ACHN (cell line): ENCODE data around the gene SPC24.
"Not testable (repeated sequence)": the region's sequence is repeated elsewhere in the genome, so short reads cannot be mapped to it uniquely, and the experiment has no call there.

Experiments
- DNase-seq: peaks from one replicate; pipeline ENCODE4 v3.0.0-alpha.2; 2015
- in situ Hi-C: cut with HindIII; loops from 2 replicates; pipeline ENCODE4 v1.10.0; 2017; ENCODE audit warnings: low sequenced_read_pairs, low pct_ligation_motif_present, low pct_unique_long_range_greater_than_20kb

Gene SPC24

GRCh38 chr19:11138601-11139300, 16.8 kb downstream of the SPC24 start:
- in situ Hi-C loops, result no loop called here
- peak; percentile 81 for DNase-seq

- peak; percentile 80 for DNase-seq
- in situ Hi-C loops, result no loop called here
Measured at GRCh38 chr19:11137542-11138384, 17.8 kb downstream of the SPC24 start.

- DNase-seq, result no peak
- in situ Hi-C loops, result no loop called here
Measured at GRCh38 chr19:11136400-11137101, 19.0 kb downstream of the SPC24 start.

GRCh38 chr19:11131471-11131870, 24.1 kb downstream of the SPC24 start:
- DNase-seq, result no peak
- in situ Hi-C loops, result no loop called here

- peak; percentile 59 for DNase-seq
- in situ Hi-C loops, result no loop called here
Measured at GRCh38 chr19:11130824-11131455, 24.6 kb downstream of the SPC24 start.

- in situ Hi-C loops, result no loop called here
- DNase-seq, result no peak
Measured at GRCh38 chr19:11127905-11128304, 27.7 kb downstream of the SPC24 start.

GRCh38 chr19:11125994-11126685, 29.4 kb downstream of the SPC24 start:
- in situ Hi-C loops, result no loop called here
- peak; percentile 69 for DNase-seq

- in situ Hi-C loops, DNase-seq: not testable (repeated sequence)
Measured at GRCh38 chr19:11124157-11124556, 31.4 kb downstream of the SPC24 start.

- in situ Hi-C loops, result no loop called here
- no peak for DNase-seq
Measured at GRCh38 chr19:11123114-11123513, 32.5 kb downstream of the SPC24 start.

- in situ Hi-C loops, result not testable (repeated sequence)
Measured at GRCh38 chr19:11121963-11122362, 33.6 kb downstream of the SPC24 start.

GRCh38 chr19:11116507-11116906, 39.1 kb downstream of the SPC24 start:
- in situ Hi-C loops, result no loop called here
- DNase-seq, result no peak

More at GRCh38 chr19:11121963-11122362, 33.6 kb downstream of the SPC24 start:
- DNase-seq, result not testable (repeated sequence)

GRCh38 chr19:11115895-11116446, 39.6 kb downstream of the SPC24 start:
- in situ Hi-C loops, result no loop called here

GRCh38 chr19:11115042-11115441, 40.5 kb downstream of the SPC24 start:
- DNase-seq, result no peak
- in situ Hi-C loops, result no loop called here

More at GRCh38 chr19:11115895-11116446, 39.6 kb downstream of the SPC24 start:
- no peak for DNase-seq

- in situ Hi-C loops, result no loop called here
- DNase-seq, result no peak
Measured at GRCh38 chr19:11113140-11113708, 42.4 kb downstream of the SPC24 start.

GRCh38 chr19:11111771-11112144, 43.8 kb downstream of the SPC24 start:
- in situ Hi-C loops, result no loop called here
- no peak for DNase-seq

- in situ Hi-C loops, result no loop called here
- DNase-seq, result no peak
Measured at GRCh38 chr19:11111117-11111770, 44.3 kb downstream of the SPC24 start.

GRCh38 chr19:11108746-11109145, 46.8 kb downstream of the SPC24 start:
- no peak for DNase-seq
- in situ Hi-C loops, result no loop called here
